DND-41 (cell line): ENCODE results near the gene TNFSF18.

ENCODE experiments used
- CTCF ChIP-seq: IDR thresholded peaks from 2 replicates; pipeline ENCODE4 v1.5.1; 2012; ENCODE audit warnings: borderline replicate concordance, low read length, moderate library complexity, mild to moderate bottlenecking; ENCODE audit not compliant: poor library complexity, severe bottlenecking; ENCODE audit errors: extremely low read depth
- EZH2 ChIP-seq: IDR thresholded peaks from 3 replicates; pipeline ENCODE4 v1.6.1; 2012; ENCODE audit warnings: borderline replicate concordance, low read depth, mild to moderate bottlenecking, moderate library complexity, low read length, inconsistent platforms; ENCODE audit not compliant: severe bottlenecking

GRCh38 chr1:173043253-173043652 is 7.5 kb downstream of the TNFSF18 start:
- TF ChIP-seq CTCF (no peak), EZH2 (no peak)
